Stimulated activated CD8-positive, alpha-beta memory T cell treated with anti-CD3 and anti-CD28 coated beads, Interleukin-2, amount 100 ng/mL, for 1 hour (primary cell): Measurements from ENCODE around the gene REEP1.
"Not testable (repeated sequence)": the region's sequence is repeated elsewhere in the genome, so short reads cannot be mapped to it uniquely, and the experiment has no call there.

Source experiments
- DNase-seq, 2 donors: peaks; one replicate each; pipeline ENCODE4 v3.0.0-alpha.2; 2020; ENCODE audit warnings: low read depth in 2 of 2

Gene REEP1

DNA sequence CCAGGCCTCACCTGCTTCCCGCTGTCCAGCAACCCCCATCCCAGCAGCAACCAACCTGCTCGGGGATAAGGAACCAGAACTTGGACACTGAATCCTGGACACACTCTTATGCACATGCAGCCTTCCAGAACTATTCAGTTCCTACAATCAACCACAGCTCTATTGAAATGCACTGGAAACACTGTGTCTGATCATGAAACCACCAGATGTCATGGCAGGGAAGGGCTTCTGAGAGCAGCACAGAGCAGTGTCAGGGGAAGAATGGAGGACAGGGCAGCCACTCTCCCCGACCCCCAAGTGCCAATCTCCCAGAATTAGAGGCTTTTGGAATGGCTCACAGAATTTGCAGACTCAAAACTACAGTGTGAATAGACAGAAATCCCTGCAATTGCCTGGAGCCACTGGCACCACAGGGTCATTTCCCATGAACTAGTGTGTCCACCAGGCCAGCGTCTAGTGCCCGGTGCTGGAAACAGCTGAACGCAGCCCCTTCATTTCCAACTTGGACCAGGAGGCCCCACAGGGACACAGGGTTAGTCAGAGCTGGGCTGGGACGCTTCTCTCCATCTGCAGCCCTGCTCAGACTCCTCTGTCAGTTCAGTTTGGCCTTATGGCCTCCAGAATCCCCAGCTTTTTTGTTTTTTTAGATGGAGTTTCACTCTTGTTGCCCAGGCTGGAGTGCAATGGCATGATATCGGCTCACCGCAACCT lies 112.6 kb downstream of the REEP1 start:
- DNase-seq = no peak

DNA sequence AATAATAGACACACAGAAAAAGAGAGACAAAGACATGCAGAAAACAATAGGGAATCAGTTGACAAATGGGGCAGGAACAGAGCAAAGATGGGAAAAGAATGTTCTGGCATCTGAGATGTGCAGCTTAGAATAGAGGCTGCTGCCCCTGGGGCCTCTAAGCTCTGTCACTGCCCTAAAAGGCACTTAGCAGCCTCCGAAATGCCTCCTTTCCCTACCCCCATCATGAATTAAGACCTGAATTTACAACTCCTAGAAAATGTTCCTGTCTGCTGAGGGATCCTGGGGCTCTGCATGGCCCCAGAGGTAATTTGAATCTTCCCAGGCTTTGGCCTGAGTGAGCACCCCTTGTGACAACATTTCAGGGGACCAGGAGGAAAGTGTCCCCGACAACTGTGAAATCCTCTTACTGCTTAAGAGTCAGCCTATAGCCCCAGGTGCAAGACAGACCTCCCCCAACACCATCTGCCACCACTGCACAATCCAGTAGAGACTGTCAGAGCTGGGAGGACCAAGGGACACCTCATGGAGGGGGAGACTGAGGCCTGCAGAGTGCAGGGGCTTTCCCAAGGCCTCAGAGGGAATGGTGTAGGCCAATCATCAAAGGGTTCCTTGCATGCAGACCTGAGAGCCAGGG lies 113.4 kb downstream of the REEP1 start:
- DNase-seq = no peak

DNA sequence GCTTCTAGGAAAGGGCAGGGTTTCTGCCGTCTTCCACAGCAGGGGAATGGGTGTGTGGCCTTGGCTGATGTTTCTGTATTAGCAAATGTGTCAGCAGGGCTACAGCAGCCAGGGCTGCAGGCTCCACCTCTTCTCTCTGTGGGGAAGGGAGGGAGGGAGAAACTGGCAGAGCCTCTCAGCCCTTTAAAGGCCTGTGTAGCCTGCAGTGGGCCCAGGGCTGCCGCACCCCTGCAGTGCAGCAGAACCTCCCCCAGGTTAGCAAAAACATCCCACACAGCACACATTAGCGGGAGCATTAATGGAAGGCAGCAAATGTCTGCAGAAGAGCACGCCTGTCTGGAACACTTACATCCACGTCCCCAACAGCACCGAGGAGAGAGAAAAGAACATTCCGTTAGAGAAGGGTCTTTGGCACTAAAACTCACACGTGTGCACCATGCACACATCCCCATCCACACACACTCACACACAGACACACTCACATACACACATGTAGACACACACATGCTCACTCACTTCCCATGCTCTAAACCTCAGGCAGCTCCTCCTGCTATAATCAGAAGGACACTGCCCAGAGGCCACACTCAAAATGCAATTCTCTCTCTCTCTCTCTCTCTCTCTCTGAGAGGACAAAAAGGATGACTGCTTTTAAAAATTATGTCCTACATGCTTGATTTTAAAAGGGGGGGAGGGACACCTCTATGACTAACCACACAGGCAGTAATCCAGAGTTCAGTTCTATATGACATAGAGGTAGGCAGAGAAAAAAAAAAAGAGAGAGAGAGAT lies 114.1 kb downstream of the REEP1 start:
- DNase-seq = no peak

DNA sequence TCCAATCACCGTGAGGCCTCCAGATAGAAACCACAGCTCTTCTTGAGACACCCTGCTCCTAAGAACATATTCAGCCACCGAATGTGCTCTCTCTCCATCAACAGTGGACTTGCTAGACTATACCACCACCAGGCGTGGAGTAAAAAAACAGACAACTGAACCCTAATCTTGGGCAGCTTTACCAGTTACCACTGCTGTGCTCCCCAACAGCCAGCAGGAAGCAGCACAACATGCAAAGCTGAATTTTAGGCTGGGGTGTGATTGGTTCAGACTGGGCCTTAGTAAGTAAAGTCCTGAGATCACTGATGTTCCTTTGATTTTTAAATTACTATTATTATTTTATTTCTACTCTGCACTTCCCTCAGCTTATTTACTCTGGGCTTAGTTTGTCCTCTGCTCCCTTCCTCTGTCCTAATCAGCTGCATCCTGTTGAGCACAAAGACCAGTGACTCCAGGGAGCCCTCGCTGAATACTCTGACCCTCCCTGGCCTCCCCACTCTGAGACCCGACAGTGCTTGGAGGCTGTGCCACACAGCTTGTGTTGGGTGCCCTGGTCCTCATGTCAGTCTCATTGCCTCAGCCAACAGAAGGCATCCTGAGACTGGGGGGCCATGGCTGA lies 116.3 kb downstream of the REEP1 start:
- peak in 1 of 2 donors; percentile 20 for DNase-seq

DNA sequence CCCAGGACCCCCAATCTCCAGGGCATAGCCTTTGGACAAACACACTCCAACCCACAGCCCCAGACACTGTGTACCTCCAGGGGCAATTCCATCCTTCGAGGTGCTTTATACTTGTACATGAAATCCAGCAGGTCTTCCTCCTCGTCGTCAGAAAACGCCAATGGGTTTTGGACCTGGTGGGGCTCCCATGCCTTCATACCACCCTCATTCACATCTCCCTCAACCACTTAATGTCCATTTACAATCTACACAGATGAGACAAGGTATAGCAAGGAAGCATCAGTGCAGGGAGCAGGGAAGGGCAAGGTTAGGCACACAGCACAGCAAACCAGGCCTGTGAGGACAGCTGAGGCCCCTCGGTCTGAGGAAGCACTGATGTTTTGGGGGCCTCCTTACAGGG lies 117.5 kb downstream of the REEP1 start:
- DNase-seq = no peak

DNA sequence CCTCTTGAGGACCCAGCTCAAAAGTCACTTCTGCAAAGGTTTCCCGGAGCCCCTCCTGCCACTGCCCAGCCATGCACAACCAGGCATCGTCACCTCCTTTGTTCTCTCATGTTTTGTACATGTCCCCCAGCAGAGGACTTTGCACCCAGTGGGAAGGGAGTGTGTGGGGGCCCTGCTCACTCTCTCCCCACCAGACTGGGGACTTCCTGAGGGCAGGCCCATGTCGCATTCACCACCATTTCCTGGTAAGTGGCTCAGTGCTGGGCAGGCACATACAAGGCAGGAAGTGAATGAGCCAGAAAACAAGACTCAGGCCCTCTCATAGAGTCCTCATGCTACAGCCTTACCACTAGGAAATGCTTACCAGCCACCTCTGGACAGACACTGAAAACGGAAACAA lies 119.3 kb downstream of the REEP1 start:
- DNase-seq = no peak

DNA sequence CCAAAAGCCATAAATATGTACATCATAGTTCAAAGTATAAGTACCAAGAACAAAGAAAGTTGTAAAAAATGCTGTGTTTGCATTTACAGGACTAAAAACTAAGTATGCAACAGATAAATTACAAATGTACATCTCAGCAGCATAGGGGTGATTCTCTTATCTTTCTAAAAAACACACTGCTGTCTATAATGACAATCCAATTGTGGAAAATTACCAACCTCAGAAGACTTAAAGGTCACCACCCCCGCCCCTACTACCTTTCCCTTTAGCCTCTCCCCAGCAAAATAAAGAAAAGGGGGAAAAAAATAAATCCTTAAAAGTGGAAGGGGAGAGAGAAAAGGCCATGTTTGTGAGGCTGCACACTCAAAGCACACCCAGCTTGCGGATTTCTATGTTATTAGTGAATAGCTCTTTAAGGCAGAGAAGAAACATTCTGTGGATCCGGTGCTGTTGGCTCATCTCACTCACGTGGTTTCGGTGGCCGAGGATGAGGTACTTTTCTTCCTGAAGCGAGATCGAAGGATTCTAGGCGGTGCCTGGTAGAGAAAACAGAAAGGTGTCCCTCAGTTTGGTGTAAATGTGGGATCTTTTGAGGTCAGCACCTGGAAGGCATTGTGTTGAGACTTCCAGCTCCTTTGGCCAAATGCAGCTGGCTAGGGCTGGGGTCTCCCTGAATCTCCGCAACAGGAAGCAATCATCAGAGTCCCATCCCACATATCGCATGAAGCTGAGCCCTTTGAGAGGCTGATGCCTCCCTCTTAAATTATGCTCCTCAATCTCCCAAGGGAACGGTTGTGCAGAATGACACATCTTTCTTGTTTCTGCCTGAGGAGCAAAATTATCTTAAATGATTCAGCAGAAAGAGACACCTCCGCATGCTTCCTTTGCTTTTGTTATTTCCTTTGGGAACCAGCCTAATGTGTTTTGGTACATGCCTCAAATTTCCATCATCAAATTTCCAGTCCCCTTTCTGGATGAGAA lies 120.6 kb downstream of the REEP1 start:
- DNase-seq = no peak

DNA sequence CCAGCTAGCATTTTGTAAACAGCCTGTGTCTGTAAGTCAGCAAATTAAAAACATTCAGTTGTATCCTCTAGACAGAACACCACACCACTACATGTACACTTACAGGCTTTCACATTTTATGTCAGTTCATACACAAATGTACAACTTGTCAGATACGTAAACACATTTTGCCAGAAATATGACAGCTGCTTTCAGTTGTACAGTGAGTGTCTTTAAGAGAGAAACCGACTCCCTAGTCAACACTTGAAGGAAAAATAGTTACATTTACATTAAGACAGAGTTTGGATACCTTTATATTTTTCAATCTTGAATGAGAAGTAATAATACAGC lies 123.0 kb downstream of the REEP1 start:
- DNase-seq = no peak

DNA sequence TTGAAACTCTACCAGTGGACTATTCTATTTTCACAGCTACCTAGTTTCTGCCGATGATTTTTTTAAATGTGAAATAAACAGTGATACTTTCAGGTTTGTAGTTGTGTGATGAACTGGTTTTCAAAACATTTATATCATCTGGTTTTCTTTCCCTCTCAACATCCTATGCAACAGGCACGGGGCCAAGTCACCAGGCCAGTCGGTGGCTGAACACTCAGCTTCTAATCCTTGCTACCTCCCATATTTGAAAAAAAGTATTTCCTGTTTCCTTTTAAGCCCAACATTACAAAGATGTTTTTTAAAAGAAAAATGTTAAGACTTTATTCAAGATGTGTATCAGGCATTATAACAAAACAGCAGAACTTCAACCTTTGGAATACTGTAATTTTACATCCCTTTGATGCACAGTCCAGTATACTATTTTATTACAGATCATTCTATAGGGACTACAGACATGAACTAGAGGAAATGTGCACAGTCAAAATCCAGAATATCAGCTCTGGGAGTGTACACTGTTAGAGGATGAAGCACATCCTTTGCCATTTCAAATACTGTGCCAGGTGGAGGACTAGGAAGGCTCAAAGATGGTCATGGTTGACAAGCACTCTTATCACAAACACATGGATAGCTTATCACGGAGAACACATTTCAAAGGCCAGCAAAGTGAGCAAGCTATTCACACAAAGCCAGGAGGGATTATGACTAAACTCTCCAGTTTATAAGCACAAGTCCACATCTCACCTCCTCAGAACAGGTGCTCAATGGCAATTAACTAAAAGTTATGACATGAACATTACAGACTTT lies 123.5 kb downstream of the REEP1 start:
- no peak for DNase-seq

DNA sequence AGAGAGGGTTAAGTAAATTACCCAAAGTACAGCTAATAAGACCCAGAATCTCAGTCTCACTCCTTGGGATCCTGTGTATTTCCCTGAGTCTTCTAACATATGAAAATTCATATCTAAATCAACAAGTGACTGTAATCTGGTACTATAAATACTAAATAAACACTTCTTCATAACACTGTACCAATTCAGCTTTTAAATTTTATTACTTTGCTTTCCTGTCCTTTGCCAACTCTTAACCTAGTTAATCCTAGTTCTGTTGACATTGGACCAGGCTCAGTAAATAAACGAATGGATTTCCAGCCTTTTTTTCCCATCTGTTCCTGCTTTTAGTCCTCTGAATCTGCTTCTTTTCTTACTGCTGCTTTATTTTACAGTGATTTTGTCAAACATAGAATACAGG lies 124.4 kb downstream of the REEP1 start:
- DNase-seq = no peak

DNA sequence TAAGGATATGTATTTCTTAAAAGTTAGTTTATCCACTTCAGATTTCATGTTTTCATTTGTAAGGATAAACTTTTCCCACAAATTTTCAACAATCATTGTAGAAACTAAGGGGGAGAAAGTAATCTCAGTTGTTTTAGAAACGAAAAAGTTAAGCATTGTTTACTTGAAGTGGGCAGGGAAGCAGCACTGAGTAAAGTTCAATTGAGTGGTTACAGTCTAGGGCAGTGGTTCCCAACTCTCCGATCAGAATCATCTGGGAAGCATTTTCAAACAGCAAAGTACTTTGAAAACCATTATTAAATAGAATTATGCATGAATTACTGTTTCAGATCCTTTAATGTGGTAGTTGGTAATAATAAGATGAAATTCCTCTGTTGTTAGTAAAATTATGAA lies 125.6 kb downstream of the REEP1 start:
- no peak for DNase-seq

DNA sequence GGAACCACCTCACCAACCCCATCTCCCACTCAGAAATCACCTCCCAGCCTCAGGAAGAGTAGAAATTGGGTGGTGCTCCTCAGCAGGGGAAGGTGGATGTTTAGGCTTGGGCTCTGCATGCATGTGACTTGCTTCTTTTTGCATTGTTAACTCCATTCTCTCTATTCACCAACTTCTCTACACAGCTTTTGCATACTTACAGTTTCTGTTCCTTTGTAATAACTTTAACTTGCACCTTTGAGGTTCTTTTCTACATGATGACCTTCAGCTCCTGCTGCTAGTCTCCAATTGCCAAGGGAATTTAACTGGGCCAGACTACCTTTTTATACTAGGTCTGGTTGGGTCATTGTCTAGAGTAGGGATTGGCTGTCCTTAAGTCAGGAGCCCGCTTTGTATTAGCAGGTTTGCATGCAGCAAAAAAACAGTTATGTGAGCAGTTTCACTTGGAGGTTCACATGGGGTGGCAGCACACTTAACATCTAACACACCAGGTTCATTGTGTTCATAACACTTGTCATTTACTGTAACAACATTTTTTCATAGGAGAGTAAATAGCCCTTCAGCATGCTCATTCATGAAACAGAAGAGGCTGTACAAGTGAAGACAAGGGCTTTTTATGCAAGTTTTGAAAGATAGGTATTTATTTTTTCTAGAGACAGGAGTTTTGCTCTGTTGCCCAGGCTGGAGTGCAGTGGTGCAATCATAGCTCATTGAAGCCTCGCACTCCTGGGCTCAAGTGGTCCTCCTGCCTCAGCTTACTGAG lies 126.2 kb downstream of the REEP1 start:
- no peak for DNase-seq

DNA sequence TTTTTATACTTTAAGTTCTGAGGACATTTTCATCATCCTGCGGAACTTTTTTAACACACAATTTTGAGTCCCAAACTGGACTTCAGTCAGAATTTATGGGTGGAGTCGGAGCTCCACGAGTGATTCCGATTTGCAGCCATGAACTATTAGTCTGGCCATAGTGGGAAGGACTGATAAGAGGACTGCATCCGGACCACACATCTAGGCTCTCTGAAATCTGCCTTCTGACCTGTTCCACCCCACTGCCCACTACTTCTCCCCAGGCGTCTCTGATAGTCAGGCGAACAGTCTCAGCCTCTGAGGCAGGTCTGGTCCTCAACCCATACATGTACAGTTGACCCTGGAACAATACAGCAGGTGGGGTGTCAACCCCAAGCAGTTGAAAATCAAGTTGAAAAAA lies 133.0 kb downstream of the REEP1 start:
- DNase-seq = no peak

DNA sequence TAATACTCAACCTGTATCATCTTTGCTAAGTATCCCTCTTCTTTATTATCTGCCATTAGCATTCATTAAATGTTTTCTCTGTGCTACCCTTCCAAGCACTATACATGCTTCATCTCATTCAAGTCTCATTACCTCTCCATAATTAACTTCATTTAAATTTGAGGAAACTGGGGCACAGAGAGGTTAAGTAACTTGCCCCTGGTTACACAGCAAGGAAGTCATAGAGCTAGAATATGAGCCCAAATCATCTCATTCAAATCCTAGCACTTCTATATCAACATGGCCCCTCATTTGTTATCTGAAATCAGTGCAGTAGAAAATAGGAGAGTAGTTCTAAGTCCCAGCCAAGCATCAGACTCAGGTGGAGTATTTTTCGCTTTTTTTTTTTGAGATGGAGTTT lies 133.8 kb downstream of the REEP1 start:
- no peak for DNase-seq

DNA sequence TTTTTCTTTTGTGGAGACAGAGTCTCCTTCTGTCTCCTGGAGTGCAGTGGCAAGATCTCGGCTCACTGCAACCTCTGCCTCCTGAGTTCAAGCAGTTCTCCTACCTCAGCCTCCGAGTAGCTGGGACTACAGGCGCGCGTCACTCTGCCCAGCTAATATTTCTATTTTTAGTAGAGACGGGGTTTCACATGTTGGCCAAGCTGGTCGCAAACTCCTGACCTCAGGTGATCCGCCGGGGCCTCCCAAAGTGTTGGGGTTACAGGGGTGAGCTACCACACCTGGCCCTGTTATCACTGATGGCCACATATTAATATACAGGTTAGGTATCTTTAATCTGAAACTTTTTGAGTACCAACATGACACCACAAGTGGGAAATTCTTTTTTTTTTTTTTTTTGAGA lies 134.7 kb downstream of the REEP1 start:
- no peak for DNase-seq

DNA sequence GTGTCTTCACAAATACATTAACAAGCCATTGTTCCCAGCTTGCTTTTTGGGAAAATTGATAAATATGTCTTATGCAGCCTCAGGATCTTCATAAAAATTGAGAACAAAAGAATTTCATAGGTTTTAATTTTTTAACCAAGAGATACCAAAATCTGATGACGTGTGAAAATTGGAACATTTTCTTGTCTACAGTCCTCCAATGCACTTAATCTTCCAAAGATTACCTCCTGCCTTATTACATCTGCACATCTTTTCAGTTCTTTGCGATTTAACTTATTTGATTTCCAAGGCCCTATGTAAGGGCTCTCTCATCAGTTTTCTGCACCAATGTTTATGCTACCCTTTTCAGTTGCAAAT lies 135.1 kb downstream of the REEP1 start:
- no peak for DNase-seq

DNA sequence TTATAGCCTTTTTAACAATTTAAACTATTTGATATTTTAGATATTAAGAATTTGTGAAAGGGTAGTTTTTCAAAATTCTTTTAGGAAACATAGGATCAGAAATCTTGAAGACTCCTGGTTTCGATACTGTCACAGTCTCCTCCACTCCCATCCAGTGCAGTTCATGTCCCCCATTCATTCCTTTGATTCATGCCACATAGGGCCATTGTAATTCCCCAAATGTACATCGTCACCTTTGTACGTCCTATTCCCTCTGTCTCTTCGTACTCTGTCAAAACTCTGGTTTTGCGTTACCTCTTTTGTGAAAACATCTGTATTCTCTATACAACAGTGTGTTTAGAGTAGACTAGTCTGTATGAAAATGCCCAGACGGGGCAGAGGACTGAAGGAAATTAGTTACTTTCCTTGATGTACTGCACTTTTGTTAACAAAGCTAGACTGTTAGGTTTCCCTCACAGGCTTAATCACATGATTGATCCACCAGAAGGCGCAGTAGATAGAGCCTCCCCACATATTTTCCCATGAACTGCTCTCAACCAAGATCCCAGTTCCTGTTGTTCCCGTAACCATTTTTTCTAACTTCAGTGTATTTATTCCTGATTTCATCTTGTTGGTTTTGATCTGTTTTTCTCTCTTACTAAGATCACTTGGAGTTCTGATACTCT lies 135.6 kb downstream of the REEP1 start:
- no peak for DNase-seq

DNA sequence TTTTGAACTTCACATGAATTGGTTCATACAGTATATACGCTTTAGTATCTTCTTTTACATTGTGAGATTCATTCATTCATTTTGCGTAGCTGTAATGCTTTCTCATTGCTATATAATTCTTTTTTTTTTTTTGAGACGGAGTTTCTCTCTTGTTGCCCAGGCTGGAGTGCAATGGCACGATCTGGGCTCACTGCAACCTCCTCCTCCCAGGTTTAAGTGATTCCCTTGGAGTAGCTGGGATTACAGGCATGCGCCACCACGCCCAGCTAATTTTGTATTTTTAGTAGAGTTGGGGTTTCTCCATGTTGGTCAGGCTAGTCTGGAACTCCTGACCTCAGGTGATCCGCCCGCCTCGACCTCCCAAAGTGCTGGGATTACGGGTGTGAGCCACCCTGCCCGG lies 136.9 kb downstream of the REEP1 start:
- DNase-seq = not testable (repeated sequence)

DNA sequence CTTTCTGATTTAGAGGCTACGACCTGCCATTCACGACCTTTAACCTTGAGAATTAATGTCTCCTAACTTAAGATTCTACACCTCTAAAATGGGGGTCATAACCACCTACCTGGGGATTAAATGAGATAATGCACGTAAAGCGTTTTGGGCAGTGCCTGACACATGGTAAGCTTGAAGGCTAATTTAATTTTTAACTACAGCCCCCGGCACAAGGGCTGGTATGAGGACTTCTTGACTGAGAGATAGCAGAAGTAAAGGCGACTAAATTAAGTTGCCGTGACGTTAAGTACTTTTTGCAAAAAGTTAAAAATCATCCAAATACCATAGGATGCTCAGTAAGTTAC lies 137.6 kb downstream of the REEP1 start:
- DNase-seq = no peak
